ENCODE measurements around the gene PTPRD. TPM values are rescaled to one million over a fixed set of nuclear protein-coding genes. Genes with fewer than 3 reads are reported as not detected.

The PTPRD gene
- total and polyA plus RNA-seq, 9 of the 15 experiments (the other 6 are each of a cell fraction or from before 2014, with no cell fraction given) = 0.11 TPM; not detected in 8

DNA sequence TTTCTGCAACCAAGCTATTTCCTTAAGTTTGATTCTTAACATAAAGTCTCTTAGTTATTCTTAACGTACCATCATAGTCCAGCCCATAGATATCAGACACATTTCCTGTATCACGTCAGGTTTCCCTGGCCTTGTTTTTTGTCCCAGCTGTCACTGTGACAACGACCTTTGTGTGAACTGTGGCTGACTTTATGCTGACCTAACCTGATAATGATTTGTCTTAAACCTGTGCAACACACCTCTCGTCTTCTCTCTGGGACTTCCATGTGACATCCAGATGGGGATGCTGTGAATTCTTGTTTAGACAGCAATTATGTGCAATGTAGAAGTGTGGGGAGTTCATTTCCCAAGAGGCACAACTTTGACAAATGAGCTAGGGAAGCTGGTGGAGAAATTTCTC lies 662.8 kb downstream of the PTPRD start:
- Histone ChIP-seq H3K27ac (ENCODE audit: extremely low read depth, low read depth, low read length) (no peak overlapping the region), H3K4me1 (replicated peaks in 1 of 2; ENCODE audit: control insufficient read depth in 2 of 2, insufficient read depth in 2 of 2, low read length in 2 of 2) (no peaks in the 10 kb centered on the region), H3K4me2 (ENCODE audit: insufficient read depth, low read length) (no peak overlapping the region), H3K79me2 (ENCODE audit: control insufficient read depth, insufficient read depth, low read length) (no peaks in the 10 kb centered on the region), H3K36me3 (ENCODE audit: control insufficient read depth, insufficient read depth, low read length) (no peaks in the 10 kb centered on the region), H2AFZ (ENCODE audit: low read depth, low read length) (no peak overlapping the region), H3K9me3 (replicated peaks; ENCODE audit: control insufficient read depth, insufficient read depth, low read depth, low read length) (no peaks in the 10 kb centered on the region), H3K9ac (ENCODE audit: insufficient read depth in 1 of 2, low read depth in 2 of 2, low read length in 2 of 2) (no peak overlapping the region), H4K20me1 (replicated peaks; ENCODE audit: control insufficient read depth, insufficient read depth, low read length) (no peaks in the 10 kb centered on the region), H3K27me3 (ENCODE audit: control insufficient read depth in 2 of 2, insufficient read depth in 2 of 2, low read length in 2 of 2) (no peaks in the 10 kb centered on the region), H3K4me3 (no peak overlapping the region), H3K9me1 (ENCODE audit: control insufficient read depth, insufficient read depth, low read length) (no peaks in the 10 kb centered on the region)
- intact Hi-C loops (cut with micrococcal nuclease) (no loop called here), in situ Hi-C loops (cut with MboI) (no loop called here)
- no peak for FAIRE-seq
- BruUV-seq (replicated peaks) = no TSS peak
- POLR2A ChIA-PET = no interaction called here
- ATAC-seq = no peak
- CTCF ChIA-PET (ENCODE audit: low intra/inter-chr PET ratio) = no interaction called here
- DNase-seq (ENCODE audit: extremely low read depth in 1 of 4, low spot score in 3 of 4) = no peak
- WGBS (ENCODE audit: insufficient coverage, low coverage, missing lambda C conversion rate) = 0% methylated on average over 4 of the region's 4 CpGs
- TF ChIP-seq HCFC1 (IDR thresholded peaks at IDR 0.05; ENCODE audit: low read depth, low read length) = no peak
- TF ChIP-seq ATF1 (CRISPR knock-in tag; IDR thresholded peaks at IDR 0.05) = no peak
- no peak for TF ChIP-seq ATF1 (tag; IDR thresholded peaks at IDR 0.05)
- no peak for TF ChIP-seq ZNF507 (tag; conservative IDR thresholded peaks at IDR 0.05)
- TF ChIP-seq, protein P1, sequence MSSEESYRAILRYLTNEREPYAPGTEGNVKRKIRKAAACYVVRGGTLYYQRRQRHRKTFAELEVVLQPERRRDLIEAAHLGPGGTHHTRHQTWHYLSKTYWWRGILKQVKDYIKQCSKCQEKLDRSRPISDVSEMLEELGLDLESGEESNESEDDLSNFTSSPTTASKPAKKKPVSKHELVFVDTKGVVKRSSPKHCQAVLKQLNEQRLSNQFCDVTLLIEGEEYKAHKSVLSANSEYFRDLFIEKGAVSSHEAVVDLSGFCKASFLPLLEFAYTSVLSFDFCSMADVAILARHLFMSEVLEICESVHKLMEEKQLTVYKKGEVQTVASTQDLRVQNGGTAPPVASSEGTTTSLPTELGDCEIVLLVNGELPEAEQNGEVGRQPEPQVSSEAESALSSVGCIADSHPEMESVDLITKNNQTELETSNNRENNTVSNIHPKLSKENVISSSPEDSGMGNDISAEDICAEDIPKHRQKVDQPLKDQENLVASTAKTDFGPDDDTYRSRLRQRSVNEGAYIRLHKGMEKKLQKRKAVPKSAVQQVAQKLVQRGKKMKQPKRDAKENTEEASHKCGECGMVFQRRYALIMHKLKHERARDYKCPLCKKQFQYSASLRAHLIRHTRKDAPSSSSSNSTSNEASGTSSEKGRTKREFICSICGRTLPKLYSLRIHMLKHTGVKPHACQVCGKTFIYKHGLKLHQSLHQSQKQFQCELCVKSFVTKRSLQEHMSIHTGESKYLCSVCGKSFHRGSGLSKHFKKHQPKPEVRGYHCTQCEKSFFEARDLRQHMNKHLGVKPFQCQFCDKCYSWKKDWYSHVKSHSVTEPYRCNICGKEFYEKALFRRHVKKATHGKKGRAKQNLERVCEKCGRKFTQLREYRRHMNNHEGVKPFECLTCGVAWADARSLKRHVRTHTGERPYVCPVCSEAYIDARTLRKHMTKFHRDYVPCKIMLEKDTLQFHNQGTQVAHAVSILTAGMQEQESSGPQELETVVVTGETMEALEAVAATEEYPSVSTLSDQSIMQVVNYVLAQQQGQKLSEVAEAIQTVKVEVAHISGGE (CRISPR knock-in tag; IDR thresholded peaks at IDR 0.05) = no peak
- TF ChIP-seq CCAR2 (IDR thresholded peaks at IDR 0.05; ENCODE audit: low read depth, low read length) = no peak
- TF ChIP-seq U2AF2 (optimal IDR thresholded peaks at IDR 0.05; ENCODE audit: low read depth, low read length) = no peak
- TF ChIP-seq PTRF (tag; IDR thresholded peaks at IDR 0.05) = no peak
- no peak for TF ChIP-seq ILF3 (IDR thresholded peaks at IDR 0.05; ENCODE audit: borderline replicate concordance)
- no peak for TF ChIP-seq TBL1XR1 (IDR thresholded peaks at IDR 0.05; ENCODE audit: low read length in 2 of 2)
- TF ChIP-seq FOXM1 (IDR thresholded peaks at IDR 0.05; ENCODE audit: low read depth) = no peak
- TF ChIP-seq FOXM1 (CRISPR knock-in tag; IDR thresholded peaks at IDR 0.05; ENCODE audit: low read depth) = no peak
- TF ChIP-seq, protein P2, sequence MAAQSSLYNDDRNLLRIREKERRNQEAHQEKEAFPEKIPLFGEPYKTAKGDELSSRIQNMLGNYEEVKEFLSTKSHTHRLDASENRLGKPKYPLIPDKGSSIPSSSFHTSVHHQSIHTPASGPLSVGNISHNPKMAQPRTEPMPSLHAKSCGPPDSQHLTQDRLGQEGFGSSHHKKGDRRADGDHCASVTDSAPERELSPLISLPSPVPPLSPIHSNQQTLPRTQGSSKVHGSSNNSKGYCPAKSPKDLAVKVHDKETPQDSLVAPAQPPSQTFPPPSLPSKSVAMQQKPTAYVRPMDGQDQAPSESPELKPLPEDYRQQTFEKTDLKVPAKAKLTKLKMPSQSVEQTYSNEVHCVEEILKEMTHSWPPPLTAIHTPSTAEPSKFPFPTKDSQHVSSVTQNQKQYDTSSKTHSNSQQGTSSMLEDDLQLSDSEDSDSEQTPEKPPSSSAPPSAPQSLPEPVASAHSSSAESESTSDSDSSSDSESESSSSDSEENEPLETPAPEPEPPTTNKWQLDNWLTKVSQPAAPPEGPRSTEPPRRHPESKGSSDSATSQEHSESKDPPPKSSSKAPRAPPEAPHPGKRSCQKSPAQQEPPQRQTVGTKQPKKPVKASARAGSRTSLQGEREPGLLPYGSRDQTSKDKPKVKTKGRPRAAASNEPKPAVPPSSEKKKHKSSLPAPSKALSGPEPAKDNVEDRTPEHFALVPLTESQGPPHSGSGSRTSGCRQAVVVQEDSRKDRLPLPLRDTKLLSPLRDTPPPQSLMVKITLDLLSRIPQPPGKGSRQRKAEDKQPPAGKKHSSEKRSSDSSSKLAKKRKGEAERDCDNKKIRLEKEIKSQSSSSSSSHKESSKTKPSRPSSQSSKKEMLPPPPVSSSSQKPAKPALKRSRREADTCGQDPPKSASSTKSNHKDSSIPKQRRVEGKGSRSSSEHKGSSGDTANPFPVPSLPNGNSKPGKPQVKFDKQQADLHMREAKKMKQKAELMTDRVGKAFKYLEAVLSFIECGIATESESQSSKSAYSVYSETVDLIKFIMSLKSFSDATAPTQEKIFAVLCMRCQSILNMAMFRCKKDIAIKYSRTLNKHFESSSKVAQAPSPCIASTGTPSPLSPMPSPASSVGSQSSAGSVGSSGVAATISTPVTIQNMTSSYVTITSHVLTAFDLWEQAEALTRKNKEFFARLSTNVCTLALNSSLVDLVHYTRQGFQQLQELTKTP (IDR thresholded peaks at IDR 0.05; ENCODE audit: low read depth in 1 of 2, partially characterized antibody in 2 of 2) = no peak
